HG02981 (cell line): Measurements from ENCODE around the gene PNPLA8.
"Not testable (repeated sequence)": the region's sequence is repeated elsewhere in the genome, so short reads cannot be mapped to it uniquely, and the experiment has no call there.

Experiments
- ATAC-seq: cut with Tn5 transposase; IDR thresholded peaks from one replicate; pipeline ENCODE4 v1.9.1; 2021; ENCODE audit warnings: mild to moderate bottlenecking, moderate library complexity; ENCODE audit not compliant: unreplicated experiment

The PNPLA8 gene

GRCh38 chr7:108535257-108535656, 9.3 kb upstream of the PNPLA8 start:
- no peak for ATAC-seq

GRCh38 chr7:108533712-108534111, 7.8 kb upstream of the PNPLA8 start:
- ATAC-seq: no peak

GRCh38 chr7:108529341-108529740, 3.4 kb upstream of the PNPLA8 start:
- ATAC-seq: no peak

DNA sequence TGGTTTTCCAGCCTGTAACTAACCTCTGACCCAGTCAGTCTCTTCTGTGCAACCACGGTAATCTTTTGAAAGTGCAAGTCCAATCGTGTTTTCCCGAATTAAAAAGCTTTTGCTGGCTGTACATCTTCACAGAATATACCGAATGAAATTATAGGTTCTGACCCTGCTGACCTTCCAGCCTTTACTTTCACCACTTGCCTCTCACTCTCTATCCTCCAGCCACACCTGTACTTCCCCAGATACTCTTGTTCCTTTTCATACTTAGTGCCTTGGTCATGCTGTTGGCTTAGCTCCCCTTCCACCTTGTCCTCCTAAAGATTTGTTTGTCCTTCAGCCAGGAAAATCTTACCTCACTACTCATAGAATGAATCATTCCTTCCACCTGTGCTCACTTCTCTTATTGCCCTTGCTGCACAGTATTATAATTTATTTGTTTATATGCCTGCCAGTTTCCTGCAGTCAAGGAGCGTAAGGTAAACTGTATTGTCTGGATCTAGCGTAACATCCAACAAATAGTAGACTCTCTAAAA, 2.3 kb upstream of the PNPLA8 start:
- ATAC-seq: no peak

- no peak for ATAC-seq
Observed at GRCh38 chr7:108526768-108527017, 758 bp upstream of the PNPLA8 start.

DNA sequence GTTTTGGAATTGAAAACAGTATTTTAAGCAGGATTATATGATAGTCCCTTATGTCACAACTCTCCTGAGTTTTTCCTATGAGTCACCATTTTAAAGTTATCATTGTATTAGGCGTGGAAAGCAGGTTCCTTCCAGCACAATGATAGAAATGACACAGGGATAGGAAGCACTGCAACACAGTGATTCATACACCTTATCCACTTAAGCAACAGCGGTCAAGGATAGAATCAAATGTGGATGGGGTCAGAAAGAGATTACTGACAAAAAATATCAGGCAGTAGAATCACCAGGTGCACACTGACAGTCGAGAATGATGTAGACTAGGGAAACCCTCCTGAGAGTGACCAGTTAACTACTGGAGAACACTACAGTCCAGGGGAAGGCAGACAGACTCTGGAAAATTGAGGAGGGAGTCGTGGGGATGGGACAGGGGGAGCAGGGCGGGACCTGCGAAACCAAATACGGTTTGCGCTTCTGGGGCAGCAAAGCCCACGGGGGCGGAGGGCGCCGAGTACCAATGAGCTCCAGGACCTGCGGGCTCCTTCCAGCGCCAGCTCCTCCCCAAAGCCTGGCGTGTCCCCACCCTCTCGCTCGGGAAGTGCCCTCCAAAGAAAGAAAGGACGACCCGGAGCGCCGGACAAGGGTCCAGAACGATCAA, 479 bp downstream of the PNPLA8 start:
- ATAC-seq: peak; percentile 39

DNA sequence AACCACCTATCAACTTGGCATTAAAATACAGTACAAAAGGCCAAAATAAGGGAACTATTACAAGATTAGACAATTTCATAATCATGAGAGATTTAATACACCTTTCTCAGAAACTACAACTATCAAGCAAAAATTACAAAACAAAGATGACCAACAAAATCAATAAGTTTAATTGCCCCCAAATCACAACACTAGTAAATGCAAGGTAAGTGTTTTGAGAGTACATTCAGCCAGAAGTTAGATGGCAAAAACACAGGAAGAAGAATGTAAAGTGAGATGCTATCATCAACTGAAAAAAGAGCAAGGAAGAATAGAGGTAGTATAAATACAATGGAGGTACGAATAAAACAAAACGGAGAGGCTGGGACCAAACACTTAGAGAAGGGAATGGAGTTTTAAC, 3.2 kb downstream of the PNPLA8 start:
- ATAC-seq: no peak

- no peak for ATAC-seq
Observed at GRCh38 chr7:108517951-108518350, 8.0 kb downstream of the PNPLA8 start.

GRCh38 chr7:108515630-108516029, 10.3 kb downstream of the PNPLA8 start:
- no peak for ATAC-seq

DNA sequence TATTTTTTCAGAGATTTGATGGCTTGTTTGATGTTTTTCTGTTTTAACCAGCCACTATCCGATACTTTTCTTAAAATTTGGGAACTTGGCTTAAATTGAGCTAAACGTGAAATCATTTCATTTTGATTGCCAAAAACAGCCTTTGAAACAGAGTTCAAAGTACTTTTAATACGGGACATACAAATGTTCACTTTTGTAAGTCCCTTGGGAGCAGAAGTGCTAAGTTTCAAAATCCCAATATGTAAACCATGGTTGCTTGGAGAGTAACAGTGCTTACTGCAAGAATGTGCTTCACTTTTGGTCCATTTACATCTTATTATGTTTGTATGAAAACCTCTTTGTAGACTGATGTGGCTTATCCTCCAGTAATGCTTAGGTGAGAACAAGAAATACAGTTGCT, 10.9 kb downstream of the PNPLA8 start:
- ATAC-seq: no peak

- ATAC-seq: no peak
Observed at GRCh38 chr7:108511939-108512338, 14.0 kb downstream of the PNPLA8 start.

DNA sequence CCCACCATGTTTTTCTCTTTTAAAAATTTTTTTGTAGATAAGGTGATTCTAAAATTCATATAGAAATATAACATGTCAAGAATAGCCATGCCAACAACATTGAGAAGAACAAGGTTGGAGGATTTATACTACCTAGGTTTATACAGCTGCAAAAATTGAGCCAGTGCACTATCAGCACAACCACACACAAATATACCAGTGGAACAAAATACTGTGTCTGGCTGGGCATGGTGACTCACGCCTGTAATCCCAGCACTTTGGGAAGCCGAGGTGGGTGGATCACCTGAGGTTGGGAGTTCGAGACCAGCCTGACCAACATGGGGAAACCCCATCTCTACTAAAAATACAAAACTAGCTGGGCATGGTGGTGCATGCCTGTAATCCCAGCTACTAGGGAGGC, 21.4 kb downstream of the PNPLA8 start:
- not testable (repeated sequence) for ATAC-seq

- peak; percentile 96 for ATAC-seq
Observed at GRCh38 chr7:108503112-108504026, 22.6 kb downstream of the PNPLA8 start.

- no peak for ATAC-seq
Observed at GRCh38 chr7:108499566-108499965, 26.4 kb downstream of the PNPLA8 start.

DNA sequence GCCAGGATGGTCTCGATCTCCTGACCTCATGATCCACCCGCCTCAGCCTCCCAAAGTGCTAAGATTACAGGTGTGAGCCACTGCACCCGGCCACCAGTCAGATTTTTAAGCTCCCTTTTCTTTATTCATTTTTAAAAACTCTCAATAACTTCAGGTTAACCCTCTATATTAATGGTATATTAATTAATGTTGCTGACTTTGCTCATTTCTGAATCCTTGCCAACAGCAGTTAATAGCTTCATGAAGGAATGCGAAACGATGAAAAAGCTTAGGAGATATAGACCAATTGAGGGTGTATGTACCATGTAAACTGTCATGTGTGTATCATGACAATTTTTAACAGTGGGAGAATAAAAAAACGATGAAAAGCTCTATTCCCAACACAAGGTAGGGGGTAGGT, 27.5 kb downstream of the PNPLA8 start:
- no peak for ATAC-seq

- peak; percentile 83 for ATAC-seq
Observed at GRCh38 chr7:108497082-108497725, 28.7 kb downstream of the PNPLA8 start.

DNA sequence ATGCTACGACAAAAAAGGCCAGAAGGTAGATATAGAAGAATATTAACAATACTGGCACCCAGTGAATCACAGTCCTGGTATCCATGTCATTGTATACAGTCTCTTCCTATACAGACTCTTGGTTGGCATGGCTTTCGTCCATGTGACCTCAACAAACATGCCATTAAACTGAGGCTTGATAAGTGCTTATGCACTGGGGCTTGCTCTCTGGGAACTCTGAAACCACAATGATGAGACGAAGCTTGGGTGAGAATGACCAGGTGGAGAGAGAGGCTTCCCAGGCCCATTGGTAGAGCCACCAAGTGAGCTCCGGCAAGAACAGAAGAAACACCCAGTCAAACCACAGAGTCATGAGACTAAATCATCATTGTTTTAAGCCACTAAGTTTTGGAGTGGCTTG, 33.2 kb downstream of the PNPLA8 start:
- no peak for ATAC-seq

DNA sequence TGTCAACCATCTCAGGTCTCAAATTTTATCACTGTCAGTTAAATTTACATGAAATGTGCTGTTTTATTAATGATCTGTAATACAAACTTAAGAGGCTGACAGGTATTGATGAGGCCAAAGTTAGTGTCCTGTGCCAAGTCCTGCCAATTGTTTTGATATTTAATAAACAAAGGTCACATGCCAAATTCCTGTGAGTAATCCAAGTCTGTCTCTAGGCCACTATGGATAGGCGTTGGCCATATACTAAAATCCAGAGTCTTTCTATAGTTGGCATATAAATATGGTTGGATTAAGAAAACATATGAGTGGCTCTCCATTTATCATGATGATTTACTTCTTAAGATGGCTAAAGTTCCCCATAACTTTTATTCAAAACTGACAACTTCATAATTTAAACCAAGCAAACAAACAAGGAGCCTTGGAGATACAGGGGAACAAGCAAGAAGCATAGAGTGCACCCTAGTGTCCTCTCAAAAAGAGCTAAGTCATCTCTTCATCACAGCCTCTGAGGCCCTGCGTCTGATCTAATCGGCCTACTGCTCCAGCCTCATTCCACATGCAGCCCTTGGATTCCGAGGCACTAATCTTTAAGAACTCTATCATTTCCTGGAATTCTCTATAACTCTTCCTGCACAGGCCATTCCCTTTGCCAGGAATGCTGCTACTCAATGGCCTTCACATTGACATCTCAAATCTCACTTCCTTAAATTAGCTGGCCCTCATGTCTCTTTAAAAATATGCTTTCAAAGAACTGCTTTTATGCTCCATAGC, 37.0 kb downstream of the PNPLA8 start:
- no peak for ATAC-seq

GRCh38 chr7:108487646-108488045, 38.3 kb downstream of the PNPLA8 start:
- no peak for ATAC-seq

- ATAC-seq: no peak
Observed at GRCh38 chr7:108486291-108486966, 39.5 kb downstream of the PNPLA8 start.

GRCh38 chr7:108484137-108484536, 41.8 kb downstream of the PNPLA8 start:
- no peak for ATAC-seq
